Heart left ventricle (tissue), 16 donors: ENCODE measurements around the gene ZC3HAV1L. TPM values are rescaled to one million over a fixed set of nuclear protein-coding genes. Genes with fewer than 3 reads are reported as not detected.
A peak's percentile ranks its signal among the peaks of the same experiment; 100 is the strongest.

Source experiments
- ATAC-seq, 4 donors: fragments of 200-7000 bp; cut with Tn5 transposase; one replicate each; pipeline ENCODE4 v1.9.1; 2020 to 2022; ENCODE audit warnings: moderate library complexity in 4 of 4, mild to moderate bottlenecking in 3 of 4, moderate number of reproducible peaks in 1 of 4
- DNase-seq, 5 donors: peaks; one replicate each; pipeline ENCODE4 v3.0.0-alpha.2; 2020
- H3K27ac ChIP-seq, 12 donors: fragments of 200-600 bp; sonication (generic) in 4 of 12; one replicate each; pipeline versions ENCODE4 v1.5.0 to v1.8.0; 2016 to 2022; ENCODE audit warnings: mild to moderate bottlenecking in 2 of 12
- H3K27me3 ChIP-seq, 9 donors: fragments of 200-600 bp; sonication (generic) in 2 of 9; one replicate each; pipeline versions ENCODE4 v1.5.1 to v1.8.0; 2016 to 2022; ENCODE audit warnings: mild to moderate bottlenecking in 3 of 9
- H3K36me3 ChIP-seq, 9 donors: fragments of 200-600 bp; sonication (generic) in 2 of 9; one replicate each; pipeline versions ENCODE4 v1.5.0 to v1.8.0; 2018 to 2022; ENCODE audit warnings: mild to moderate bottlenecking in 2 of 9
- H3K4me1 ChIP-seq, 12 donors: fragments of 200-600 bp; sonication (generic) in 4 of 12; one replicate each; pipeline versions ENCODE4 v1.5.0 to v1.8.0; 2016 to 2022; ENCODE audit warnings: mild to moderate bottlenecking in 3 of 12
- H3K4me3 ChIP-seq, 12 donors: fragments of 200-600 bp; sonication (generic) in 4 of 12; one replicate each; pipeline versions ENCODE4 v1.5.0 to v1.8.0; 2017 to 2022; ENCODE audit warnings: mild to moderate bottlenecking in 9 of 12, moderate library complexity in 4 of 12
- H3K9me3 ChIP-seq, 12 donors: fragments of 200-600 bp; sonication (generic) in 4 of 12; one replicate each; pipeline versions ENCODE4 v1.5.0 to v1.8.0; 2016 to 2022; ENCODE audit warnings: mild to moderate bottlenecking in 1 of 12
- POLR2A ChIP-seq, 2 donors: fragments of 450-650 bp; IDR thresholded peaks; one replicate each; pipeline ENCODE4 v1.6.1; 2017; ENCODE audit warnings: antibody characterized with exemption in 2 of 2, mild to moderate bottlenecking in 2 of 2, moderate library complexity in 2 of 2
- WGBS, 4 donors: extraction: QIAGEN DNeasy Blood & Tissue Kit in 2 of 4; methylation state at CpG; one replicate each; pipeline versions ENCODE4 v1.1.5 to v1.1.7; 2013 to 2018; 5-methylcytosine and 5-hydroxymethylcytosine counted together
- intact Hi-C, 10 donors: fragments of 100-400 bp; cut with DNase I; formaldehyde crosslinking; loops; one replicate each; pipeline versions ENCODE4 v1.11.1 to v1.14.2; 2022
- polyA plus RNA-seq, 2 donors: library from polyadenylated mRNA; stranded (reverse); fragments of 200-250 nt; gene quantifications; one replicate each; pipeline ENCODE4 v1.2.3, GENCODE V29; 2013
- total RNA-seq, 9 donors: library from RNA; depleted of rRNA in 2 of 9; stranded (reverse); fragments of >200 nt in 2 of 9; fragmentation: NEBNext Ultra II Directional in 3 of 9; extraction: Animal tissue kit (Norgen Biotek cat#: 25700) in 3 of 9; gene quantifications; one replicate each; pipeline versions ENCODE4 v1.1.0 to v1.2.4, GENCODE V29; 2016 to 2023
- TF ChIP-seq, protein P1 (sequence below), 12 donors: fragments of 200-600 bp; sonication (generic) in 4 of 12; IDR thresholded peaks; one replicate each; pipeline versions ENCODE4 v1.5.0 to v1.8.0; 2018 to 2022; ENCODE audit warnings: antibody characterized with exemption in 12 of 12, mild to moderate bottlenecking in 5 of 12
- donor health status: ischemic (EF 13 %, LVEDD 7.1; RV severe dilation, severe dysfunction).
- donor health status: healthy with polysubstance abuse.
- donor health status: DM: no; HTN: yes; CAD: no.
- donor health status: DM: no; HTN: no; CAD: no.
- donor health status: ischemic (EF 25% LVEDD 6.9; RV normal size, moderate dysfunction).
- donor health status: ischemic (EF 25% LVEDD 5.7; RV mildly dilated, moderate dysfunction).
- donor health status: healthy.
- donor health status: DM: yes; HTN: yes; CAD: no.
- donor health status: ischemic (EF 35%, LVEDD 5.7; RV mildly dilated, moderate dysfunction).
- donor health status: nonischemic (EF 11% LVEDD 7.7; RV severe dilation, severe dysfunction).
- donor health status: DM: yes; HTN: yes; CAD: no.
- donor health status: PGD.
- donor health status: ischemic (EF 29% LVEDD 5.4; RV normal size, mild dysfunction).
- donor health status: nonischemic (EF 23%, LVEDD 6.1; RV moderate dilation, normal function).

The ZC3HAV1L gene
- total and polyA plus RNA-seq, 11 donors = 0.46 to 6.2 (median 1.9) TPM

- no peak for DNase-seq
- intact Hi-C loops = no loop called here
- H3K27me3 ChIP-seq = no peaks in the 10 kb centered on the region
- H3K36me3 ChIP-seq = peaks cover 0 to 92% (median 74%) of the 10 kb centered on the region in 9 donors
- no peak overlapping the region for H3K27ac ChIP-seq
- WGBS, 4 donors = 57 to 61% (median 58%) methylated on average over 3 of the region's 3 CpGs
- H3K9me3 ChIP-seq = no peaks in the 10 kb centered on the region
- peaks cover 0 to 35% (median 8%) of the 10 kb centered on the region in 12 donors for H3K4me1 ChIP-seq
- ATAC-seq = no peak
- no peak overlapping the region for H3K4me3 ChIP-seq
- TF ChIP-seq POLR2A (IDR thresholded peaks at IDR 0.05) = no peak
- TF ChIP-seq, protein P1, sequence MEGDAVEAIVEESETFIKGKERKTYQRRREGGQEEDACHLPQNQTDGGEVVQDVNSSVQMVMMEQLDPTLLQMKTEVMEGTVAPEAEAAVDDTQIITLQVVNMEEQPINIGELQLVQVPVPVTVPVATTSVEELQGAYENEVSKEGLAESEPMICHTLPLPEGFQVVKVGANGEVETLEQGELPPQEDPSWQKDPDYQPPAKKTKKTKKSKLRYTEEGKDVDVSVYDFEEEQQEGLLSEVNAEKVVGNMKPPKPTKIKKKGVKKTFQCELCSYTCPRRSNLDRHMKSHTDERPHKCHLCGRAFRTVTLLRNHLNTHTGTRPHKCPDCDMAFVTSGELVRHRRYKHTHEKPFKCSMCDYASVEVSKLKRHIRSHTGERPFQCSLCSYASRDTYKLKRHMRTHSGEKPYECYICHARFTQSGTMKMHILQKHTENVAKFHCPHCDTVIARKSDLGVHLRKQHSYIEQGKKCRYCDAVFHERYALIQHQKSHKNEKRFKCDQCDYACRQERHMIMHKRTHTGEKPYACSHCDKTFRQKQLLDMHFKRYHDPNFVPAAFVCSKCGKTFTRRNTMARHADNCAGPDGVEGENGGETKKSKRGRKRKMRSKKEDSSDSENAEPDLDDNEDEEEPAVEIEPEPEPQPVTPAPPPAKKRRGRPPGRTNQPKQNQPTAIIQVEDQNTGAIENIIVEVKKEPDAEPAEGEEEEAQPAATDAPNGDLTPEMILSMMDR (IDR thresholded peaks at IDR 0.05) = no peak
Measured at GRCh38 chr7:139047970-139048369, 12.1 kb upstream of the ZC3HAV1L start.

DNA sequence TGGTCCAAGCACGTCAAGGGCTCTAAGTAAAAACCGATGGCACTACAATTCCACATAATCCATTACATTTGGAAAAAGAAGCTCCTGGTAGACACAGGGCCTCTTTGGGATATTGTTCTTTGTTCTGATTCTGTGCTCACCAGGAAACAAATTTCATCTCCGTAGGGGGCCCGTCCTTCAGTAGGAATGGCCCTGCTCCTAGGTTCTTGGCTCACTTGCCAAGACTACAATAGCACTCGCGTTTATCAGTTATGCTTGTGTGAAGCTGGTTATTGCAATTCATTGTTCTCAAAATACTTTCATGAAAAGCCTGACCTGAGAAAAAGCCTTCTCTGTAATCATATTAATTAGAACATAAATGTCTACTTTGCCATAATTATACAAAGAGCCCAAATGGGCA lies 10.3 kb upstream of the ZC3HAV1L start:
- ATAC-seq (peak in 1 of 4 donors; percentile 38), DNase-seq (no peak)
- Histone ChIP-seq H3K36me3 (peaks cover 0 to 74% (median 57%) of the 10 kb centered on the region in 9 donors), H3K4me3 (no peak overlapping the region), H3K27me3 (no peaks in the 10 kb centered on the region), H3K9me3 (no peaks in the 10 kb centered on the region), H3K4me1 (peaks cover 0 to 35% (median 8%) of the 10 kb centered on the region in 12 donors), H3K27ac (peak overlapping the region in 2 of 12 donors; percentile 33 to 79)
- WGBS, 4 donors = 41 to 53% (median 47%) methylated on average over 6 of the region's 6 CpGs
- TF ChIP-seq POLR2A (IDR thresholded peaks at IDR 0.05) = no peak
- TF ChIP-seq, protein P1 (IDR thresholded peaks at IDR 0.05) = no peak
- intact Hi-C loops = no loop called here

- H3K9me3 ChIP-seq = no peaks in the 10 kb centered on the region
- no peaks in the 10 kb centered on the region for H3K27me3 ChIP-seq
- TF ChIP-seq, protein P1 (IDR thresholded peaks at IDR 0.05) = no peak
- no peak for TF ChIP-seq POLR2A (IDR thresholded peaks at IDR 0.05)
- H3K4me1 ChIP-seq = peaks cover 0 to 35% (median 8%) of the 10 kb centered on the region in 12 donors
- H3K36me3 ChIP-seq = peaks cover 0 to 64% (median 47%) of the 10 kb centered on the region in 9 donors
- H3K27ac ChIP-seq = peak overlapping the region in 2 of 12 donors; percentile 33 to 79
- H3K4me3 ChIP-seq = no peak overlapping the region
- ATAC-seq (no peak), DNase-seq (no peak)
- intact Hi-C loops = no loop called here
- WGBS, 4 donors = 89 to 93% (median 91%) methylated on average over 5 of the region's 5 CpGs
Measured at GRCh38 chr7:139044813-139045794, 9.3 kb upstream of the ZC3HAV1L start.
